ENCODE data around the gene RASSF1.

DNA sequence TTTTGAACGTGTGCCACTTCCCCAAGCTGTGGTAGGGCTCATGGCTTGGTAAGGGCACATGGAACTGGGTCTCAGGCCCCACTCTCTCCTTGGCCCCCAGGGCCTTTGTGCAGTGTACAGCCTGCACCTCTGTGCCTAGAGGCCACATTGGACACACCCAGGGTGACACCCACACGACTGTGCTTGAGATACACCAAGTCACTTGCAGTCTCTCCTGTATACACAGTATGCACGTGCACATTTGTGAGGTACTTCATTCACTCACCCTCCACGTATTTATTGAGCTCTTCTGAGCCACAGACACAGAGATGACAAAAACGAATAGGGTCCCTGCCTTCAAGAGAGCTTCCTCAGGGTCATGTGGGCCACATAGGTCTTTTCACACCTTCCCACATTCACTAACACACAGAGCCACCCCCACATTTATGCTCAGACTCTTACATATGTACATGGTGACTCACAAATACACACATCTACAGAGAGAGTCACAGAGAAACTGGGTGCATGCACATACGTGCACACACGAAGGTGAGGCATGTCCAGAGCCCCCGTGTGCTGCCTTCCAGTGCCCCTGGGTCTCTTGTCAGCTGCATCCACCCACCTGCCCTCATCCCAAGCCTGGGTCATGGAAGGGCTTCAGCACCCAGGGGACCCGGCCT is 28.5 kb upstream of the RASSF1 start:
- TF ChIP-seq TARDBP (CRISPR knock-in tag; IDR thresholded peaks at IDR 0.05) (no peak), CREB1 (IDR thresholded peaks at IDR 0.05) (no peak), CREB1 (CRISPR knock-in tag; IDR thresholded peaks at IDR 0.05) (no peak), NR2F2 (IDR thresholded peaks at IDR 0.05; ENCODE audit: borderline replicate concordance, low read depth) (no peak)
- TF ChIP-seq, protein P1, sequence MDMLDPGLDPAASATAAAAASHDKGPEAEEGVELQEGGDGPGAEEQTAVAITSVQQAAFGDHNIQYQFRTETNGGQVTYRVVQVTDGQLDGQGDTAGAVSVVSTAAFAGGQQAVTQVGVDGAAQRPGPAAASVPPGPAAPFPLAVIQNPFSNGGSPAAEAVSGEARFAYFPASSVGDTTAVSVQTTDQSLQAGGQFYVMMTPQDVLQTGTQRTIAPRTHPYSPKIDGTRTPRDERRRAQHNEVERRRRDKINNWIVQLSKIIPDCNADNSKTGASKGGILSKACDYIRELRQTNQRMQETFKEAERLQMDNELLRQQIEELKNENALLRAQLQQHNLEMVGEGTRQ (IDR thresholded peaks at IDR 0.05; ENCODE audit: low read depth, low read length) = no peak
- TF ChIP-seq, protein P1 (CRISPR knock-in tag; IDR thresholded peaks at IDR 0.05; ENCODE audit: borderline replicate concordance) = no peak
- TF ChIP-seq, protein P2, sequence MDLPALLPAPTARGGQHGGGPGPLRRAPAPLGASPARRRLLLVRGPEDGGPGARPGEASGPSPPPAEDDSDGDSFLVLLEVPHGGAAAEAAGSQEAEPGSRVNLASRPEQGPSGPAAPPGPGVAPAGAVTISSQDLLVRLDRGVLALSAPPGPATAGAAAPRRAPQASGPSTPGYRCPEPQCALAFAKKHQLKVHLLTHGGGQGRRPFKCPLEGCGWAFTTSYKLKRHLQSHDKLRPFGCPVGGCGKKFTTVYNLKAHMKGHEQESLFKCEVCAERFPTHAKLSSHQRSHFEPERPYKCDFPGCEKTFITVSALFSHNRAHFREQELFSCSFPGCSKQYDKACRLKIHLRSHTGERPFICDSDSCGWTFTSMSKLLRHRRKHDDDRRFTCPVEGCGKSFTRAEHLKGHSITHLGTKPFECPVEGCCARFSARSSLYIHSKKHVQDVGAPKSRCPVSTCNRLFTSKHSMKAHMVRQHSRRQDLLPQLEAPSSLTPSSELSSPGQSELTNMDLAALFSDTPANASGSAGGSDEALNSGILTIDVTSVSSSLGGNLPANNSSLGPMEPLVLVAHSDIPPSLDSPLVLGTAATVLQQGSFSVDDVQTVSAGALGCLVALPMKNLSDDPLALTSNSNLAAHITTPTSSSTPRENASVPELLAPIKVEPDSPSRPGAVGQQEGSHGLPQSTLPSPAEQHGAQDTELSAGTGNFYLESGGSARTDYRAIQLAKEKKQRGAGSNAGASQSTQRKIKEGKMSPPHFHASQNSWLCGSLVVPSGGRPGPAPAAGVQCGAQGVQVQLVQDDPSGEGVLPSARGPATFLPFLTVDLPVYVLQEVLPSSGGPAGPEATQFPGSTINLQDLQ (CRISPR knock-in tag; IDR thresholded peaks at IDR 0.05) = no peak
- TF ChIP-seq, protein P3, sequence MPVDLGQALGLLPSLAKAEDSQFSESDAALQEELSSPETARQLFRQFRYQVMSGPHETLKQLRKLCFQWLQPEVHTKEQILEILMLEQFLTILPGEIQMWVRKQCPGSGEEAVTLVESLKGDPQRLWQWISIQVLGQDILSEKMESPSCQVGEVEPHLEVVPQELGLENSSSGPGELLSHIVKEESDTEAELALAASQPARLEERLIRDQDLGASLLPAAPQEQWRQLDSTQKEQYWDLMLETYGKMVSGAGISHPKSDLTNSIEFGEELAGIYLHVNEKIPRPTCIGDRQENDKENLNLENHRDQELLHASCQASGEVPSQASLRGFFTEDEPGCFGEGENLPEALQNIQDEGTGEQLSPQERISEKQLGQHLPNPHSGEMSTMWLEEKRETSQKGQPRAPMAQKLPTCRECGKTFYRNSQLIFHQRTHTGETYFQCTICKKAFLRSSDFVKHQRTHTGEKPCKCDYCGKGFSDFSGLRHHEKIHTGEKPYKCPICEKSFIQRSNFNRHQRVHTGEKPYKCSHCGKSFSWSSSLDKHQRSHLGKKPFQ (CRISPR knock-in tag; IDR thresholded peaks at IDR 0.05; ENCODE audit: insufficient replicate concordance) = no peak
- TF ChIP-seq, protein P4, sequence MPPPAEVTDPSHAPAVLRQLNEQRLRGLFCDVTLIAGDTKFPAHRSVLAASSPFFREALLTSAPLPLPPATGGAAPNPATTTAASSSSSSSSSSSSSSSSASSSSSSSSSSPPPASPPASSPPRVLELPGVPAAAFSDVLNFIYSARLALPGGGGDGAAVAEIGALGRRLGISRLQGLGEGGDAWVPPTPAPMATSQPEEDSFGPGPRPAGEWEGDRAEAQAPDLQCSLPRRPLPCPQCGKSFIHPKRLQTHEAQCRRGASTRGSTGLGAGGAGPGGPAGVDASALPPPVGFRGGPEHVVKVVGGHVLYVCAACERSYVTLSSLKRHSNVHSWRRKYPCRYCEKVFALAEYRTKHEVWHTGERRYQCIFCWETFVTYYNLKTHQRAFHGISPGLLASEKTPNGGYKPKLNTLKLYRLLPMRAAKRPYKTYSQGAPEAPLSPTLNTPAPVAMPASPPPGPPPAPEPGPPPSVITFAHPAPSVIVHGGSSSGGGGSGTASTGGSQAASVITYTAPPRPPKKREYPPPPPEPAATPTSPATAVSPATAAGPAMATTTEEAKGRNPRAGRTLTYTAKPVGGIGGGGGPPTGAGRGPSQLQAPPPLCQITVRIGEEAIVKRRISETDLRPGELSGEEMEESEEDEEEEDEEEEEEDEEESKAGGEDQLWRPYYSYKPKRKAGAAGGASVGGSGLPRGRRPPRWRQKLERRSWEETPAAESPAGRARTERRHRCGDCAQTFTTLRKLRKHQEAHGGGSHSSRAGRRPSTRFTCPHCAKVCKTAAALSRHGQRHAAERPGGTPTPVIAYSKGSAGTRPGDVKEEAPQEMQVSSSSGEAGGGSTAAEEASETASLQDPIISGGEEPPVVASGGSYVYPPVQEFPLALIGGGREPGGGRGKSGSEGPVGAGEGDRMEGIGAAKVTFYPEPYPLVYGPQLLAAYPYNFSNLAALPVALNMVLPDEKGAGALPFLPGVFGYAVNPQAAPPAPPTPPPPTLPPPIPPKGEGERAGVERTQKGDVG (CRISPR knock-in tag; IDR thresholded peaks at IDR 0.05; ENCODE audit: borderline replicate concordance) = no peak
